ENCODE measurements around the gene AGXT.

Gene AGXT

DNA sequence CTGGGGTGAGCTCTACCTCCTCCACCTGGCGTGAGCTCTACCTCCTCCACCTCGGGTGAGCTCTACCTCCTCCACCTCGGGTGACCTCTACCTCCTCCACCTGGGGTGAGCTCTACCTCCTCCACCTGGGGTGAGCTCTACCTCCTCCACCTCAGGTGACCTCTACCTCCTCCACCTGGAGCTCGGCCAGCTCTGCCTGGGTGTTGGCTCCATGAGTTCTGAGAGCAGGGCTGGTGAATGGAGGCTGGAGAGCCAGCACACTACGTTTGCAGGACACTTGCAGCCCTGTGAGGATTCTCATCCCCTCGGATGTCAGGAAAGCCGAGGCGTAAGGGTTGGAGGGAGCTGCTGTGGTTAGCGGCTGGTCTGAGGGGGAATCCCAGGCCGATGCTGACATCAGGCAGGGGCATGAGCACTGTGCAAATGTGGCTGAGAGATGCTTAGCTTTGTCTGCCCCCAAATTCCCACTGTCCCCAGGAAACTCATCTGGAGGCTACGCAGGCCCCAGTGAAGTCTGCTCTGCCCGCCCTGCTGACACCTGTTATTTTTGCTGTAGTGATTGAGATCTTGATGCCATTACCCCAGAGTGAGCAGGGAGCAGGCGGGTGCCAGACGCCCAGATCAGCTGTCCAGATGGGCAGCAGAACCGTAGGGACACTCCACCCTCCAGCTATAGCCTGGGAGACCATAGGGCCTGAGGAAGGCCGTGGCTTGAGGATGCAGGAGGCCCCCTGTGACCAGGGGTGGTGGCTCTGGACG is 40.8 kb downstream of the AGXT start:
- H3K4me3 ChIP-seq (ENCODE audit: low read depth, low read length) = no peak overlapping the region
- TF ChIP-seq, protein P1, sequence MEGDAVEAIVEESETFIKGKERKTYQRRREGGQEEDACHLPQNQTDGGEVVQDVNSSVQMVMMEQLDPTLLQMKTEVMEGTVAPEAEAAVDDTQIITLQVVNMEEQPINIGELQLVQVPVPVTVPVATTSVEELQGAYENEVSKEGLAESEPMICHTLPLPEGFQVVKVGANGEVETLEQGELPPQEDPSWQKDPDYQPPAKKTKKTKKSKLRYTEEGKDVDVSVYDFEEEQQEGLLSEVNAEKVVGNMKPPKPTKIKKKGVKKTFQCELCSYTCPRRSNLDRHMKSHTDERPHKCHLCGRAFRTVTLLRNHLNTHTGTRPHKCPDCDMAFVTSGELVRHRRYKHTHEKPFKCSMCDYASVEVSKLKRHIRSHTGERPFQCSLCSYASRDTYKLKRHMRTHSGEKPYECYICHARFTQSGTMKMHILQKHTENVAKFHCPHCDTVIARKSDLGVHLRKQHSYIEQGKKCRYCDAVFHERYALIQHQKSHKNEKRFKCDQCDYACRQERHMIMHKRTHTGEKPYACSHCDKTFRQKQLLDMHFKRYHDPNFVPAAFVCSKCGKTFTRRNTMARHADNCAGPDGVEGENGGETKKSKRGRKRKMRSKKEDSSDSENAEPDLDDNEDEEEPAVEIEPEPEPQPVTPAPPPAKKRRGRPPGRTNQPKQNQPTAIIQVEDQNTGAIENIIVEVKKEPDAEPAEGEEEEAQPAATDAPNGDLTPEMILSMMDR (IDR thresholded peaks at IDR 0.05; ENCODE audit: control insufficient read depth, extremely low read depth, insufficient read depth) = no peak
- DNase-seq (ENCODE audit: low read depth) = no peak

GRCh38 chr2:240911641-240912265 is 43.1 kb downstream of the AGXT start:
- TF ChIP-seq, protein P1 (IDR thresholded peaks at IDR 0.05; ENCODE audit: control insufficient read depth, extremely low read depth, insufficient read depth) = no peak
- H3K4me3 ChIP-seq (ENCODE audit: low read depth, low read length) = no peak overlapping the region
- DNase-seq (ENCODE audit: low read depth) = no peak

- no peak for DNase-seq (ENCODE audit: low read depth)
These were observed 44.5 kb downstream of the AGXT start for GRCh38 chr2:240912878-240913809.

DNA sequence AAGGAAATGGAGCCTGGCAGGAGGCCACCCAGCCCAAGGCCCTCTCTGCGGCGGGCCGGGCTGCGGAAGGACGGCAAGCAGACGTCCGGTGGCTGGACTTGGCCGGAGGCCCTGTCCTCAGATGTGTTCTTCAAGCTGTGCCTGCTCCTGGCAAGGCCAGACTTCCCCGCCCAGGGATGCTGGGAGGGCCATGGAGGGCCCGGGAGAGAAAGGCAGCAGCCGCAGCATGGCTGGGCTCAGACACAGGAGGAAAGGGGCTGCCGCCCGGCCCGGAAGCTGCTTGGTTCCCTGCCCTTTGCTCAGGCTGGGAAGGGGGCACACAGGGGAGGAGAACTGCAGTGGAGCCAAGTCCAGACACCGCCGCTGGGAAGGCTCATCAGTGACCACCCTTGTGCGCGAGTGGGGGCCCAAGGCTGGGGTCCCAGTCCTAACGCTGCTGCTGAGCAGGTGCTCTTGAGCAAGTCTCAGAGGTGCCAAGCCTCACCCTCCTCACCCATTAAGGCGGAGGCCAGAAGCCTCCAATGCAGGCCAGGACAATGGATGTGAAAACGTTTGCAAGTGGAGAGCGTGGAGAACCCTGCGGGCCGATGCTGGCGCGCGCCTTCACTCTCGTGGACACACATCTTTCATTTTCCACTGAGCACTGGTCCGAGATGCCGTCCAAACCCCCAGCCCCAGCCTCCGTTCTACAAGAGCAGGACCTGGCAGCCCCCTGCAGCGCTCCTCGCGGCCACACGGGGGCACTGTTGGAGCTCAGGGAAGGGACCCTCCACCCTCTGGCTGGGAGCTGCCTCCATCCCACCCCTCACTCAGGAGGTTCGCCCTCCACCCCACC is 45.4 kb downstream of the AGXT start:
- H3K4me3 ChIP-seq (ENCODE audit: low read depth, low read length) = no peak overlapping the region
- no peak for DNase-seq (ENCODE audit: low read depth)
- TF ChIP-seq, protein P1 (IDR thresholded peaks at IDR 0.05; ENCODE audit: control insufficient read depth, extremely low read depth, insufficient read depth) = peak; percentile 87

More at GRCh38 chr2:240912878-240913809, 44.5 kb downstream of the AGXT start:
- H3K4me3 ChIP-seq (ENCODE audit: low read depth, low read length) = no peak overlapping the region
- TF ChIP-seq, protein P1 (IDR thresholded peaks at IDR 0.05; ENCODE audit: control insufficient read depth, extremely low read depth, insufficient read depth) = no peak

DNA sequence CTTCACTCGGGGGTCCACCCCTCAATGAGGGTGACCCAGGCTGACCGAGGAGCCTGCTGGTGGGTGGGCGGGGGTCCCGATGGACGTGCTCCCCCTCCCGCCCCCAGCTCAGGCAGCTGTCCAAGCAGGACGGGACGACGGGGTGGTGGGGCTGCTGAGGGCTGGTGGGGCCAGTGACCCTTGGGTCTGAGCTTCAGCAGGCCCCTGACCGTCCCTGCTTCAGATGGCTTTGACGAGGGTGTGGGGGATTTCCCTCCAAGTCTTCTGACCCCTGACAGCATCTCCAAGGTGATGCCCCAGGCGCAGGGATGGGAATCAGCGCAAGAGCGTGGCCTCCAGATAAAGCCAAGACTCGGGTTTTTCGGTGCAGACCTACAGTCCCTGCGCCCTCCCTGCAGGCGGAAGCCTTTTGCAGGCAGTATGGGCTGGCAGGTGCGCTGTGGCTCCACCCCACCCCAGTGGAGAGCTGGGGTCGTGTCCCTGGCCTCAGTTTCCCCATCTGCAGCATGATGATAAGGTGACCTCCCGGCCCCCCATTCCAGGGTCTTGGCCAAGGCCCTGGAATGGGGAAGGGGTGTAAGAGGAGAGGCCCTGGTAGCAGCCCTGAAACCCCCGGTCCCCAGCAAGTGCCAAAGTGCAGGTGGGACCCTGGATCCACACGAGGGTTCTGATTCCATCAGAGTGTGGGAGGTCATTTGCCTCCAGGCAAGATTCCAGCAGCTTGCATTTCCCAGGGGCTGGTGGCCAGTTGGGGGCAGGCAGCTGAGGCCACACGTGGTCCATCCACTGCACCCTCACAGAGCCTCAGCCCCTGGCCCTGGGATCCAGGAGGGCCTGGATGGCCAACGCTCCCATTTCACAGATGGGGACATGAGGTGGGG is 46.3 kb downstream of the AGXT start:
- TF ChIP-seq, protein P1 (IDR thresholded peaks at IDR 0.05; ENCODE audit: control insufficient read depth, extremely low read depth, insufficient read depth) = no peak
- DNase-seq (ENCODE audit: low read depth) = no peak
- no peak overlapping the region for H3K4me3 ChIP-seq (ENCODE audit: low read depth, low read length)

Measured in LNCaP clone FGC (cell line).